DOHH2 (cell line): ENCODE measurements around the gene RIN3.

Experiments
- CTCF ChIP-seq: fragments of 200-600 bp; sonication (generic); IDR thresholded peaks from one replicate; pipeline ENCODE4 v1.5.1; 2014; ENCODE audit warnings: antibody characterized with exemption, mild to moderate bottlenecking, low read depth, low read length; ENCODE audit not compliant: poor library complexity, severe bottlenecking
- EZH2phosphoT487 ChIP-seq: fragments of 200-600 bp; sonication (generic); IDR thresholded peaks from 2 replicates; pipeline ENCODE4 v1.6.1; 2017; ENCODE audit warnings: borderline replicate concordance, mild to moderate bottlenecking, antibody characterized with exemption, low read length, moderate library complexity, mixed read lengths

GRCh38 chr14:92523752-92524151, 10.2 kb downstream of the RIN3 start:
- TF ChIP-seq CTCF: no peak
- TF ChIP-seq EZH2phosphoT487: no peak
